Measurements from ENCODE around the gene CACNA1H.
"Not testable (repeated sequence)": the region's sequence is repeated elsewhere in the genome, so short reads cannot be mapped to it uniquely, and the experiment has no call there.

DNA sequence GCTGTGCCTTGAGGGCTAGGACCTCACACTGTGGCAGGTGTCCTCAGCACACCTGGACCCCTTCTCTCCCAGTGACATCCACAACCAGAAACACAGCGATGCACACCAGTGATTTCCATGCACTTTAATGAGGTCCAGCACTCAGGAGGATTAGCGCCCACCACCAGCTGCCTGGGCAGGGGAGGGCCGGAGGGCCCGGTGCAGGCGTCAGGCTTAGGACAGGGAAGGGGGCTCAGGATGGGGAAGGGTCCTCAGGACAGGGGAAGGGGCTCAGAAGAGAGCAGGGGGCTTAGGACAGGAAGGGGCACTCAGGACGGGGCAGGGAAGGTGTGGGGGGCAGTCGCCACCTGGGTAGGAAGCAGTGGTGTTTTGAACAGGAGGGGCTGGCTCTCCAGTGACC is 75.3 kb downstream of the CACNA1H start:
- TF ChIP-seq, protein P1, sequence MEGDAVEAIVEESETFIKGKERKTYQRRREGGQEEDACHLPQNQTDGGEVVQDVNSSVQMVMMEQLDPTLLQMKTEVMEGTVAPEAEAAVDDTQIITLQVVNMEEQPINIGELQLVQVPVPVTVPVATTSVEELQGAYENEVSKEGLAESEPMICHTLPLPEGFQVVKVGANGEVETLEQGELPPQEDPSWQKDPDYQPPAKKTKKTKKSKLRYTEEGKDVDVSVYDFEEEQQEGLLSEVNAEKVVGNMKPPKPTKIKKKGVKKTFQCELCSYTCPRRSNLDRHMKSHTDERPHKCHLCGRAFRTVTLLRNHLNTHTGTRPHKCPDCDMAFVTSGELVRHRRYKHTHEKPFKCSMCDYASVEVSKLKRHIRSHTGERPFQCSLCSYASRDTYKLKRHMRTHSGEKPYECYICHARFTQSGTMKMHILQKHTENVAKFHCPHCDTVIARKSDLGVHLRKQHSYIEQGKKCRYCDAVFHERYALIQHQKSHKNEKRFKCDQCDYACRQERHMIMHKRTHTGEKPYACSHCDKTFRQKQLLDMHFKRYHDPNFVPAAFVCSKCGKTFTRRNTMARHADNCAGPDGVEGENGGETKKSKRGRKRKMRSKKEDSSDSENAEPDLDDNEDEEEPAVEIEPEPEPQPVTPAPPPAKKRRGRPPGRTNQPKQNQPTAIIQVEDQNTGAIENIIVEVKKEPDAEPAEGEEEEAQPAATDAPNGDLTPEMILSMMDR (IDR thresholded peaks at IDR 0.05), result not testable (repeated sequence)
- not testable (repeated sequence) for TF ChIP-seq POLR2A (IDR thresholded peaks at IDR 0.05)

Measured in testis (tissue), 2 donors.